NCI-H1048 (cell line): ENCODE results near the gene PLXNA2.

ENCODE experiments used
- DNase-seq: peaks from one replicate; lab custom pipeline; 2025; lab: John Stamatoyannopoulos, UW

The PLXNA2 gene

GRCh38 chr1:207991583-207992026 lies 252.6 kb downstream of the PLXNA2 start:
- DNase-seq, result no peak

DNA sequence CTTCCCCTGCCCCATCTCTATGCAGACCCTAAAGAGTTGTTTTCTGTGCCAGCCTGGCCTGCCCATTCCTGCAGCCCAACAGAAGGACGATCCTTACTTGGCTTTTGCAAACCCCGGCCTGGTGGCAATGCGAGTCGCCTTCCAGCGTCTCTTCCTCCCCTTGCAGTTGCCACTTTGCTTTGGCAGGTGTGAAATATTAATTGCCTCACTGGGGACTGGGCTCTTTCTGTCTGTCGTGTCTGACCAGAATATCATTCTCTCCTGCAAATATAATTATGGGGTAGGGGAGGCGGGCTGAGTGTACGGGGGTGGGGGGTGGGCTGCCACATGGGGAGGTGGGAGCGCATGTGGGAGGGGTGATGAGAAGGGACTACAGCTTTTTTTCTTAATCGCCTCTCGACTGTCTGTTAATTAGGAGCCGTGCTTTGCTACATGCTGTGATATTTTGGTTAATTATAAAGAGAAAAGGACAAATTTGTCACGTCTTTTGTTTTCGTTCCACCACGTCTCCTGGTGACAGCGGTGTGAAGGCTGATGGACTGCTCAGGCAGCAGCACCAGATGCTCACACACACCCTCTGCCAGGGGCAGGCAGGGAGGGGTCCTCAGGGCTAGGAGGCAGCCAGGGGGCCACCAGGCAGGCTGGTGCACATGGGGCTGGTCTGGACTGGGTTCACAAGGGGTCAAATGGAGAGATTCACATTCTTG lies 253.2 kb downstream of the PLXNA2 start:
- DNase-seq, result no peak

GRCh38 chr1:207990455-207990854 lies 253.7 kb downstream of the PLXNA2 start:
- DNase-seq, result no peak

DNA sequence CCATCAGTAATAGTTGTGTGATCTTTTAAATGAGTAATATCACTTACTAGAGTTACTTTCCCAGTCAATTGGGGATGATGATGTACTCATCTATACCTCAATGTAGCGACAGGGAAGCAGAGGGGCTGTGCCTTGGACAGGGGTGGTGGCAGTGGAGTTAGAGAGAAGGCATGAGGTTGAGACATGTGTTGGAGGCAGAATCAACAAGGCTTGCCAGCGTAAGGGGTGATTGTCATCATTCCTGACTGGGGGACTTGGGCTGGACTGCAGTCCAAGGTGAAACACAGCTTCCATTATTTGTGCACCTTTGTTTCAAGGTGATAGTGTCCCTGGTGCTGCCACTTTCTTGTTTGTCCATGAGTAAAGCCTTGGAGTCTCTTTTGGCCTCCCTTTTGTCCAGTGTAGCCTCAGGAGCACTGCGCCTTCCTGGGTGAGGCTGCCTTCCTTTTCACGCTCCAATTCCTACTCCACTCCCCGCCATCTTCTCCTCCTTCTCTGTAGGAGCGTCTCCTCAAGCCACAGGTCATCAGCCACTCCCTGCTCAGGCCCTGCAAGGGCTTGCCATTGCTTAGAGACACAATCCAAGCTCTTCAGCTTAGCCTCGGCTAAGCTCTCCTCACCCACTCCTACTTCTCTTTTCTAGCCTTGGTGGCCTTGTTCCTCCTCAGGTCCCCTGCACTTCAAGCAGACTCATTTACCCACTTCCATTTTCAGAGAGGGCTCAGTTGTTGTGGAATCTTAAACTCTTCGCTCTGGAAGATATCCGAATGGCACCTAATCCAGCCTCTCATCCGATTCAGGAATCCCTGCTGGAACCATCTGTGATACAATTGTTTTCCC lies 255.6 kb downstream of the PLXNA2 start:
- DNase-seq, result no peak

GRCh38 chr1:207987164-207987563 lies 257.0 kb downstream of the PLXNA2 start:
- no peak for DNase-seq

DNA sequence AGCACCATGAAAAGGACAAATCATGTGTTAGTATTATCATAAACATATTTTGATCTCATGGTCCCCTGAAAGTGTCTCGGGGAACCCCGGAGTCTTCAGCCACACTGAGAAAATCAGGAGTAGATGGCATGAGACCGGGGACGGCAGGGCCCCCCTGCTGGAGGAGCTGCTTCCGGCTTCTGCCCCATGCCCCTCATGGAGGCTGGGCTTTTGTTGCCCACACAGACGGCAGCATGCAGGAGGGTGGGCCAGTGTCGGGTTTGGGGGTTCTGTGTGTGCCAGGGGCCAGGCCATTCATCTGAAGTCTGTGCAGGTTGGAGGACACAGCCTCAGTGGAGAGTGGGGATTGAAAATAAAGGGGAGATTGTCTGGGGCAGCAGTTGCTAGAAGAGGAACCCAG lies 258.2 kb downstream of the PLXNA2 start:
- DNase-seq, result no peak

GRCh38 chr1:207984831-207985572 lies 259.2 kb downstream of the PLXNA2 start:
- DNase-seq, result no peak

DNA sequence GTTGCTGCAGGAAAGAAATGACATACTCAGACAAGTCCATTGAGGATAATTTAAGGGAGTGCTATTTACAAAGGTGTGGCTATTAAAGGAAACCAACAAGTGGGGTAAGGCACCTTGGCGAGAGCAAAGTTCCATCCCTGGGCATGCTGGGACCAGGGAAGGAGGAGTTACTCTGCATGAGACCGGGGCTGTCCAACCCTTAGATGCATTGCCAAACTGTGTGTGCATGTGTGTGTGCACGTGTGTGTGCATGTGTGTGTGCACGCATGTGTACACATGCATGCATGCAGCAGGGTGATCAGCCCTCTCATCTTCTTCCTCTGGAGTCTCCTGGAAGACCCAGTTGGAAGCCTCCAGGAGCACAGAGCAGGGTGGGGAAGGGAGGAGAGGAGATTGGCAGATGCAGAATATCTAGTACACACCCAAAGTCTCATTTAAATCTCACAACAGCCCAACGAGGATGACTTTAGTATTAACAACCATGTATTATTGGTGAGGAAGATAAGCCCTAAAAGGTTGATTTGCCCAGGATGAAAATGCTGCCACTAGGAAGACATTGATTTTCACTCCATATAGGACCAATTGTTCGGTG lies 261.0 kb downstream of the PLXNA2 start:
- no peak for DNase-seq

GRCh38 chr1:207981976-207982375 lies 262.2 kb downstream of the PLXNA2 start:
- no peak for DNase-seq

DNA sequence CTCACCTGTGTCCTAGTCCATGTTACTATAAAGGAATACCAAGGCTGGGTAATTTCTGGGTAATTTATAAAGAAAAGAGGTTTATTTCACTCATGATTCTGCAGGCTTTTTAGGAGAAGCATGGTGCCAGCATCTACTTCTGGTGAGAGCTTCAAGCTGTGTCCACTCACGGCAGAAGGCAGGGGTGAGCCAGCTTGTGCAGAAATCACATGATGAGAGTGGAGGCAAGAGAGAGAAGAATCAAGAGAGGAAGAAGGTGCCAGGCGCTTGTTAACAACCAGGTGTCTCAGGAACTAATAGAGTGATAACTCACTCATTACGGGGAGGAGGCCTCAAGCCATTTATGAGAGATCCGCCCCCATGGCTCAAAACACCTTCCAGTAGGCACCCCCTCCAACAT lies 265.7 kb downstream of the PLXNA2 start:
- no peak for DNase-seq

DNA sequence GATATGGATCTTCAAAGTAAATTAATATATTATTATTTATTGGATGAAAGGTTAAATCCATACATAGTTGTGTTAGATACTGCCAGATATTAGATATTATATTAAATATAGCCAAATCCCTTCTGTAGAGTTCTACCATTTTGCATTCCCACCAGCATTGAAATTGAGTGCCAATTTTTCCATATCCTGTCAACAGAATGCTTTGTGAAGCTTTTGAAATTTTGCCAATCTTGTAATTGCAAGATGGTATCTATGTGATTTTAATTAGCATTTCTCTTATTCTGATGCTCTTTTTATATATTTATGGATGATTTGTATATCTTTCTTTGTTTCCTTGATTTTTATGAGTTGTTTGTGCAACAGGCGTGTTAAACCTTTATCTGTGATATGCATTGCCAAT lies 266.3 kb downstream of the PLXNA2 start:
- DNase-seq, result no peak

DNA sequence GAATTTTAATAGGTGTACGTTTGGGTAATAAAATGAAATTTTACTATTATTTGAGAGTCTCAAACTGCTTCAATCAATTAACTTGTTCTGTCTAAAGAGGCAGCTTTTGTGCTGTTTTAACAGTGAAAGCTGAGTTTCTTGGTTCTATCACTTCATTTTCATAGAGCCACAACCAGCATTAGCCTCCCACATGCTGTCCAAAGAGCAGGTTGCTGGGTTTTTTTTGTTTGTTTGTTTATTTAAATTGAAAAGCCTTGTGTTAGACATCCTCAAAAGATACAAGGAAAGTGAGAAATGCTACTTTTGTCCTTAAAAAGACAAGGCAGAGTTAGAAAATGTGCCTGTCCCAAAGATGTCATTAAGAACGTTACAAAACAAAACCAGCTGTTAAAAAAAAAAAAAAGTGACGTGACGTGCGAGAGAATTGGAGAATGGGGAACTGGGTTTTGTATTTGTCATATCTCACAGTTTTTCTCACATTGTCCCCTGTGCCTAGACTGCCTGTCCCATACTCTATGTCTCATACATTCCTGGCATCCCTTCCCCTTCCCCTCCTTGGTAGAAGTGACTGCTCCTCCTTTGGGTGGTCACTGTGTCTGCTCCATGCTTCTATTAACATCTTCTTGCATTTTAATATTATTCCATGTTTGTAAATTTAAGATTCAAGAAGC lies 270.2 kb downstream of the PLXNA2 start:
- DNase-seq, result no peak

DNA sequence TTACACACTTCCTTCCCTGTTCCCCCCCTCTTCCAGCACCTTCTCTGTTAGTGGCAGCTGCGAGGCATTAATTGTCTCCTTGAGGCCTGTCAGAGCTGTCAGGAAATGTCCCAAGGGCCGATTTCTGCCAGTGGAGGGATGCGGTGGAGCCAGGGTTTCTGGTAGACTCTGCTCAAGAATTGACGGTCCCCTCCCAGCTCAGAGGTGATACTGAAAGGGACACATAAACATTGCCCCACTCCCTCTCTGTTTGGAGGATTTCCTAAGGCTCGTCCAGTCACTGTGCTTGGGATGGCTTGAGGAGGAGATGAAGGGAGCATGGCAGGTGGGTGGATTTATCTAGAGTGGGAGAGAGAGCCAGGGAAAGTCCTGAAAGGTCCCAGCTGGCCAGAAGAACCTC lies 271.8 kb downstream of the PLXNA2 start:
- DNase-seq, result no peak
